ENCODE measurements around the gene ROBO3. TPM values are rescaled to one million over a fixed set of nuclear protein-coding genes. Genes with fewer than 3 reads are reported as not detected.

ROBO3 gene
- total and polyA plus RNA-seq, 2 donors: 4.5 to 11.2 TPM

DNA sequence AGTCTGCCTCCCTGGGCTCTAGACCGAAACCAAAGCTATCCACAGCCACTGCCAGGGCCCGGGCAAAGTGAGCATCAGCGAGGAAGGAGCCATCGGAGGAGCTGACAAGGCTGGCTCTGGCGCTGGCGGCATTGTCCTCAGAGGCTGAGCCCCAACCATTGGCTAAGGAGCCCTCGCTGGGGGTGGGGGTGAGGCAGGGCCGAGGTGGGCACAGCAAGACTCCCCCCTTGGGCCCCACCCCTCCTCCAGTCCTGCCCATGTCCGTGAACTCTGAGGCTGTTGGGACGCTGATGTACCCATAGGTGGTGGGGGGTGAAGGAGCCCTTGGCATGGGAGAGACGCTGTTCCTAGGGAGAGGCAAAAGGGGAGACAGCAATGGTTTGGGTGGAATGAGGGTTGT, 21.2 kb downstream of the ROBO3 start:
- H3K9me3 ChIP-seq (ENCODE audit: control insufficient read depth in 2 of 2, insufficient read depth in 1 of 2, low read length in 1 of 2): no peaks in the 10 kb centered on the region
- H3K4me1 ChIP-seq (ENCODE audit: control insufficient read depth in 2 of 2, insufficient read depth in 2 of 2, low read length in 2 of 2): no peaks in the 10 kb centered on the region
- no peak overlapping the region for H3K27ac ChIP-seq (ENCODE audit: low read depth in 1 of 2, low read length in 1 of 2)
- H3K36me3 ChIP-seq (ENCODE audit: control insufficient read depth in 2 of 2, insufficient read depth in 2 of 2, low read length in 1 of 2): no peaks in the 10 kb centered on the region
- peaks cover 0 to 5% of the 10 kb centered on the region in 2 donors for H3K27me3 ChIP-seq (ENCODE audit: control insufficient read depth in 2 of 2, insufficient read depth in 1 of 2, low read length in 1 of 2)
- no peak overlapping the region for H3K4me3 ChIP-seq (ENCODE audit: low read length in 2 of 2)
- WGBS: 96% methylated on average over 11 of the region's 11 CpGs
- no peak for DNase-seq (ENCODE audit: low read depth in 6 of 9, low spot score in 9 of 9)

DNA sequence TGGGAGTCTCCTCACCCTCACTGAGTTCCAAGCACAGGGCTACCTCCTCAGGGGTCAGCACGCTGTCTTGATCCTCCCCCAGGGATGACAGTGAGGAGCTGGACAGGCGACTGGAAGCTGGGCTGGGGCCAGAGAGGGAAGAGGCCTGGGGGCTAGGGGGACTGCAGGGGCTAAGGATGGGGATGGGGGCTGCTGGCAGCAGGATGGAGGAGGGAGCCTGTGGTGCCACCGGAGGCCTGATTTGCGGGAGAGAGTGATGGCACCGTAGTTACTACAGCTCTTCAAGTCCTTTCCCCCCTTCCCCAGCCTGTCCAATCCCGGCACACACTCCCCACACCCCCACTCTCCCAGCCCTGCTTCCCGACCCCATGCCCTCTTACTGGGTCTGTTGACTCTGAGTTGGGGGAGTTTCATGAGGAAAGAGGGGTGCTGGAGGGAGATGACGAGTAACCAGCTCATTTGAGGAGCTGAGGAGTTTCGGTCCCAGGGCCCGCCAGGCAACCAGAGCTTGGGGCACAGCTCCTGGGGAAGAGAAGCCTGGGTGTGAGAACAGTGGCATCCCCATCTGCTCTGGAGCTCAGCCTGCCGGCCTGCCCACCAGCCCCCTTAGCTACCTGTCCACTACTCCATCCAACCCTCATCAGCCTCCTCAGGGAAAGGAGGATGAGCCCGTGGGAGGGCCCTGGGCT, 21.9 kb downstream of the ROBO3 start:
- WGBS: 96% methylated on average over 12 of the region's 12 CpGs
- H3K36me3 ChIP-seq (ENCODE audit: control insufficient read depth in 2 of 2, insufficient read depth in 2 of 2, low read length in 1 of 2): no peaks in the 10 kb centered on the region
- no peak for DNase-seq (ENCODE audit: low read depth in 6 of 9, low spot score in 9 of 9)
- no peaks in the 10 kb centered on the region for H3K4me1 ChIP-seq (ENCODE audit: control insufficient read depth in 2 of 2, insufficient read depth in 2 of 2, low read length in 2 of 2)
- no peaks in the 10 kb centered on the region for H3K9me3 ChIP-seq (ENCODE audit: control insufficient read depth in 2 of 2, insufficient read depth in 1 of 2, low read length in 1 of 2)
- H3K27me3 ChIP-seq (ENCODE audit: control insufficient read depth in 2 of 2, insufficient read depth in 1 of 2, low read length in 1 of 2): peaks cover 0 to 5% of the 10 kb centered on the region in 2 donors
- H3K27ac ChIP-seq (ENCODE audit: low read depth in 1 of 2, low read length in 1 of 2): no peak overlapping the region
- H3K4me3 ChIP-seq (ENCODE audit: low read length in 2 of 2): no peak overlapping the region

DNA sequence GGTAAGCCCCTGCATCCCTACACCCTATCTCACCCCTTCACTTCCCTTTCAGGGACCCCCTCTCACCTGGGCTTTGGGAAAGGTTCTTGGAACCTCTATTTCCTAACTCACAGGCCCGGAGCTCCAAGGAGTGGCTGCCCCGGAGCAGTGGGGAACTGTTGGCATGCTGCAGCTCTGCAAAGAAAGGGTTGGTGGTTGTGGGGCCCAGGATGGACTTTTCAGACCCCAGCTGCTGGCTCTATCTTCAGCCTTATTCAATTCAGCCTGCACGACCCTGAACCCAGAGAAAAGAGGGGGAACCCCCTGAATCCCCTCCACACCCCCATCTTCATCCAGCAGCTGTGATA, 22.4 kb downstream of the ROBO3 start:
- no peaks in the 10 kb centered on the region for H3K9me3 ChIP-seq (ENCODE audit: control insufficient read depth in 2 of 2, insufficient read depth in 1 of 2, low read length in 1 of 2)
- no peaks in the 10 kb centered on the region for H3K4me1 ChIP-seq (ENCODE audit: control insufficient read depth in 2 of 2, insufficient read depth in 2 of 2, low read length in 2 of 2)
- peaks cover 0 to 5% of the 10 kb centered on the region in 2 donors for H3K27me3 ChIP-seq (ENCODE audit: control insufficient read depth in 2 of 2, insufficient read depth in 1 of 2, low read length in 1 of 2)
- 94% methylated on average over 3 of the region's 3 CpGs for WGBS
- DNase-seq (ENCODE audit: low read depth in 6 of 9, low spot score in 9 of 9): no peak
- H3K36me3 ChIP-seq (ENCODE audit: control insufficient read depth in 2 of 2, insufficient read depth in 2 of 2, low read length in 1 of 2): no peaks in the 10 kb centered on the region
- no peak overlapping the region for H3K27ac ChIP-seq (ENCODE audit: low read depth in 1 of 2, low read length in 1 of 2)
- no peak overlapping the region for H3K4me3 ChIP-seq (ENCODE audit: low read length in 2 of 2)

DNA sequence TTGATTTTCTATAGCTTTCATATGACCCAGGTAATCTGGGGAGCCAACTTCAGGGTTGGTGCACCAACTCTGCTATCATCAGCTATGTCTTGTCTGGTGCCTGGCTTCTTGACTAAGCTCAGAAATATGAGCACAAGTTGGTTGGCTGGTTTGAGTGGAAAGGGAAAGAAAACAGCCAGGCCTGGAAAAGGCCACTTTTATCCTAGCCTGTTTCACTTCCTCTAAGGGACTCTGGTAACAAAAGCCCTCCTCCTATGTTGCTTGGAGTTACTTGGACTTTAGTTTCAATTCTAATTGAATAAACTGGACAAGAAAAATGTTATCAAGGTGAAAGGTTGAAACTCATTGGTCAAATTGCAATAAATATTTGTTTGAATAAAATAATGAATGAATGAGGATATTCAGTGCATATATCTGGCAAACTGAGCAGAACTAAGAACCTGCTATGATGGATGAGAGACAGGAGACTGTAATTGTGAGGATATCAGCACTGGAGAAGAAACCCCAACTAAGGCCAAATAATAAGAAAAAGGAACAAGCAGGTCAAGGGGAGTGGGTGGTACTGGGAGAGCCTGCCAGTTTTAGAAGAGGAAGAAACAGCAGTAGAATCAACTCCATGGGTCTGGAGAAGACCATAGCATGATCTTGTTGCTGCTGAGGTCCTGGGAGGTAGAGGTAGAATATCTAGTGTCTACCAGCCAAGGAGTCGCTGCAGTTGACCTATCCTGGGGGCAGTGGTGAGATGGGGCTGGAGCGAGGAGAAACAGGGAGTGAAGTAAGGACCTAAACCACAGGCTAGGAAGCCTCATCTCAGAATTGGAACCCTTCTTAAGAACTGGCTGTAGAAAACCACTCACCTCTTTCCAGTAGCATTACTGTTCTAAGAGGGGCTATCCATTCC, 24.2 kb downstream of the ROBO3 start:
- Histone ChIP-seq H3K27ac (ENCODE audit: low read depth in 1 of 2, low read length in 1 of 2) (no peak overlapping the region), H3K4me1 (ENCODE audit: control insufficient read depth in 2 of 2, insufficient read depth in 2 of 2, low read length in 2 of 2) (no peaks in the 10 kb centered on the region), H3K36me3 (ENCODE audit: control insufficient read depth in 2 of 2, insufficient read depth in 2 of 2, low read length in 1 of 2) (no peaks in the 10 kb centered on the region), H3K27me3 (ENCODE audit: control insufficient read depth in 2 of 2, insufficient read depth in 1 of 2, low read length in 1 of 2) (peaks cover 0 to 5% of the 10 kb centered on the region in 2 donors), H3K4me3 (ENCODE audit: low read length in 2 of 2) (no peak overlapping the region), H3K9me3 (ENCODE audit: control insufficient read depth in 2 of 2, insufficient read depth in 1 of 2, low read length in 1 of 2) (no peaks in the 10 kb centered on the region)
- no peak for DNase-seq (ENCODE audit: low read depth in 6 of 9, low spot score in 9 of 9)
- 91% methylated on average over 2 of the region's 2 CpGs for WGBS

DNA sequence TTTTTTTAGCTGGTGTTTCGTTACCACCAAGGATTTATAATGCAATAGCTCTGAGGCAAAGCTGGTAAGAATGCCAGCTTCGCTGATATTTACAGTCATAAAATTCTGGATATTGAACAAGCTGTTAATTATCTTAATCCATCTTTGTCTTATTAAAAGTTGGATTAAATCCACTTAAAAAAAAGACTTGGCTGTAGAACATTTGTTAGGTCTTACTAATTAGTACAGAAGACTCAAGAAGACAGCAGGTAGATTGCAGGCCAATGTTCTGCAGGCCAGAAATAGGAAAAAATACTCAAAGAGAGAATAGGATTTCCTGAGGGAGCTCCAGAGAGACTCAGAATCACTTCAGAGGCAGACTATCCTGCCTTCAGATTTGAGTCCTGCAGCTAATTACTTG, 24.9 kb downstream of the ROBO3 start:
- H3K36me3 ChIP-seq (ENCODE audit: control insufficient read depth in 2 of 2, insufficient read depth in 2 of 2, low read length in 1 of 2): no peaks in the 10 kb centered on the region
- H3K4me3 ChIP-seq (ENCODE audit: low read length in 2 of 2): no peak overlapping the region
- H3K4me1 ChIP-seq (ENCODE audit: control insufficient read depth in 2 of 2, insufficient read depth in 2 of 2, low read length in 2 of 2): no peaks in the 10 kb centered on the region
- peaks cover 0 to 3% of the 10 kb centered on the region in 2 donors for H3K27me3 ChIP-seq (ENCODE audit: control insufficient read depth in 2 of 2, insufficient read depth in 1 of 2, low read length in 1 of 2)
- no peaks in the 10 kb centered on the region for H3K9me3 ChIP-seq (ENCODE audit: control insufficient read depth in 2 of 2, insufficient read depth in 1 of 2, low read length in 1 of 2)
- no peak overlapping the region for H3K27ac ChIP-seq (ENCODE audit: low read depth in 1 of 2, low read length in 1 of 2)
- 92% methylated on average over 2 of the region's 2 CpGs for WGBS
- DNase-seq (ENCODE audit: low read depth in 6 of 9, low spot score in 9 of 9): no peak

DNA sequence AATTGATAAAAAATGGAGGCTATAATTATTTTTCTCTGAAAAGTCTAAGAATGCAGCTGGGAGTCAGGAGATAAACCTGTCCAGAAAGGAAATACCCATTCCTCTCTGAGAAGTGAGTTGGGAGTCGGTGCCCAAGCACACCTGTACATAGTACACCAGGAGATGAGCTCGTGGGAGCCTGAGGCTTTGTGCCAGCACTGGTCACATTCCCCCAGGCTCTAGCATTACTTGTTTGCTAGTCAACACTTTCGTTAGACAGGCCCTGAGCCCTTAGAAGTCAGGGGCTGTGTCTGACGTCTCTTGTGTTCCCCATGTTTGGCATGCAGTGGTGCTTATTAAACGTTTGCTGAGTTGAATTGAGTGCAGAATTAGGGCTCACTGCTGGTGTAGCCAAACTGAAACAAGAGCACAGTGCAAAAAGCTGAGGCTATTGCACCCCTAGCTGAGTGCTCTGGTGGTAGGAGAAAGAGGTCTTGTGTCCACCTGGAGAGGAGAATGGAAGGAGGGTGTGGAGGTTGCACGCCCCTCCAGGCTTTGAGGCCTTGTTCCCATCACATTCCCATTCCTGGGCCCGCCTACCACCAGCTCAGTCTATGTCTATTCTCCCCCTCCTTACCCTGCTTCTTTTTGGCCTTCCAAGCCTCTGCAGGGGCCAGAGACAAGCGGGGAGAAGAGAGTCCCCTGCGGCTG, 25.6 kb downstream of the ROBO3 start:
- DNase-seq (ENCODE audit: low read depth in 6 of 9, low spot score in 9 of 9): no peak
- Histone ChIP-seq H3K4me1 (ENCODE audit: control insufficient read depth in 2 of 2, insufficient read depth in 2 of 2, low read length in 2 of 2) (no peaks in the 10 kb centered on the region), H3K27me3 (ENCODE audit: control insufficient read depth in 2 of 2, insufficient read depth in 1 of 2, low read length in 1 of 2) (peaks cover 0 to 3% of the 10 kb centered on the region in 2 donors), H3K4me3 (ENCODE audit: low read length in 2 of 2) (no peak overlapping the region), H3K9me3 (ENCODE audit: control insufficient read depth in 2 of 2, insufficient read depth in 1 of 2, low read length in 1 of 2) (no peaks in the 10 kb centered on the region), H3K27ac (ENCODE audit: low read depth in 1 of 2, low read length in 1 of 2) (no peak overlapping the region), H3K36me3 (ENCODE audit: control insufficient read depth in 2 of 2, insufficient read depth in 2 of 2, low read length in 1 of 2) (no peaks in the 10 kb centered on the region)
- WGBS: 92% methylated on average over 9 of the region's 9 CpGs

DNA sequence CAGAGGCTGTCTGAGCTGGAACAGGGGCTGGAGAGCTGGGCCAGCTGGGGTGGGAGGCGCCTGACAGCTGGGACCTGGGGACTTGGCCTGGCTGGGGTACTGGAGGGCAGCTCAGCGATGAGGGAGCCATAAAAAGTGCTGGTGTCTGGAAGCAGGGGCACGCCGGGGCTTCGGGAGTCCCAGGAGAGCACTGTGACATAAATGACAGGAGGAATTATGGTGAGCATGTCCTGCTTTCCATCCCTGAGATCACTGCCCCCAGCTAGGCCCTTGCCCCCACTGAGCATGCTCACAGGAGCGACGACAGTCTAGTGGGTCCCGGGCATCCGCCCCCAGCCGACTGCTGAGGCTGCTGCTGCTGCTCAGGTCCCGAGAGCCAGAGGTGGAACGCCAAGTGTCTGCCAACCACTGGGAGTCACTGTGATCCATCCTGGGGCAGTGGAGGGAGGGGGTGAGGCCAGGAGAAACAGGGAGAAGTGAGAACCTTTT, 26.2 kb downstream of the ROBO3 start:
- H3K4me1 ChIP-seq (ENCODE audit: control insufficient read depth in 2 of 2, insufficient read depth in 2 of 2, low read length in 2 of 2): no peaks in the 10 kb centered on the region
- no peaks in the 10 kb centered on the region for H3K36me3 ChIP-seq (ENCODE audit: control insufficient read depth in 2 of 2, insufficient read depth in 2 of 2, low read length in 1 of 2)
- no peaks in the 10 kb centered on the region for H3K9me3 ChIP-seq (ENCODE audit: control insufficient read depth in 2 of 2, insufficient read depth in 1 of 2, low read length in 1 of 2)
- peaks cover 0 to 3% of the 10 kb centered on the region in 2 donors for H3K27me3 ChIP-seq (ENCODE audit: control insufficient read depth in 2 of 2, insufficient read depth in 1 of 2, low read length in 1 of 2)
- 95% methylated on average over 12 of the region's 12 CpGs for WGBS
- H3K4me3 ChIP-seq (ENCODE audit: low read length in 2 of 2): no peak overlapping the region
- H3K27ac ChIP-seq (ENCODE audit: low read depth in 1 of 2, low read length in 1 of 2): no peak overlapping the region
- no peak for DNase-seq (ENCODE audit: low read depth in 6 of 9, low spot score in 9 of 9)

DNA sequence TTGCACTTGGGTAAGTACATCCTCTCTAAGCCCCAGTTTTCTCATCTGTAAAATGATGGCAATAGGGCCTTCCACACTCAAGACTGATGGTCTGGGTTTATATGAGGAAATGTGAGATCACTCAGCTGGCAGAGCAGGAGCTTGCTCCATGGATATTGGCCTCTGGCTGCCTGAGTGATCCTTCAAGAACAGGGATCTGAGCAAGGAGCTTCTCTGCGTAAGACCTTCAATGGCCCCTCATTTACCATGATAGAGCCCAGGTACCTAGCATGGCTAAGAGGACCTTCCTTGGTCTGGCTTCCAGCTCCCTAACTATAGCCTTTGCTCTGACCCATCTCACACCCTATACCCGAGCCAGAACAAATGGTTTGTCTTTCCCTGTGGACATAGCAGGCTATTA, 26.9 kb downstream of the ROBO3 start:
- WGBS: 93% methylated on average over 2 of the region's 2 CpGs
- Histone ChIP-seq H3K27me3 (ENCODE audit: control insufficient read depth in 2 of 2, insufficient read depth in 1 of 2, low read length in 1 of 2) (peaks cover 0 to 3% of the 10 kb centered on the region in 2 donors), H3K4me3 (ENCODE audit: low read length in 2 of 2) (no peak overlapping the region), H3K4me1 (ENCODE audit: control insufficient read depth in 2 of 2, insufficient read depth in 2 of 2, low read length in 2 of 2) (no peaks in the 10 kb centered on the region), H3K36me3 (ENCODE audit: control insufficient read depth in 2 of 2, insufficient read depth in 2 of 2, low read length in 1 of 2) (no peaks in the 10 kb centered on the region), H3K9me3 (ENCODE audit: control insufficient read depth in 2 of 2, insufficient read depth in 1 of 2, low read length in 1 of 2) (no peaks in the 10 kb centered on the region), H3K27ac (ENCODE audit: low read depth in 1 of 2, low read length in 1 of 2) (no peak overlapping the region)
- DNase-seq (ENCODE audit: low read depth in 6 of 9, low spot score in 9 of 9): no peak
